NCI-H1930 (cell line): ENCODE data around the gene SLC34A3.
"Not testable (repeated sequence)": the region's sequence is repeated elsewhere in the genome, so short reads cannot be mapped to it uniquely, and the experiment has no call there.

Experiments used
- DNase-seq, 2 experiments: peaks; one replicate each; lab custom pipeline; 2025; lab: John Stamatoyannopoulos, UW

Gene SLC34A3

DNA sequence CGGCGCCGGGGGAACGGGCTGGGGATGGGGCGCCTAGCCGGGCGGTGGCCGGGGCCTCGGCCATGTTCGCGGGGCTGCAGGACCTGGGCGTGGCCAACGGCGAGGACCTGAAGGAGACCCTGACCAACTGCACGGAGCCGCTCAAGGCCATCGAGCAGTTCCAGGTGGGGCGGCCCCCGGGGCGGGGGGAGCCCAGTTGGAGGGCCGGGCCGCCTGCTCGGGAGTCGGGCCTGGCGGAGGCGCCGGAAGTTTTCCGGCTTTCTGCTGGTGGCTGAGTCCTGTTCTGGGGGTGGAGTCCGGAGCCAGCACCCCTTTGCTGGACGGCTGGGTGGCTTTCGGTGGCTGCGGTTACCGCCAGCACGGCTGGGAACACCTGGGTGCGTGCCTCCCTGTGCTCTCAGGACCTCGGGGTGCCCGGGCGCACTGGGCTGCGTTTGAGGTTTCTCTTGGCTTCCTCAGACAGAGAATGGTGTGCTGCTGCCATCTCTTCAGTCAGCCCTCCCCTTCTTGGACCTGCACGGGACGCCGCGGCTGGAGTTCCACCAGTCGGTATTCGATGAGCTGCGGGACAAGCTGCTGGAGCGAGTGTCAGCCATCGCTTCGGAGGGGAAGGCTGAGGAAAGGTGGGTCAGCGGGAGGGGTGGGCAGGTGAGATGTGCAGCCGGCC, 24.9 kb downstream of the SLC34A3 start:
- no peak for DNase-seq

DNA sequence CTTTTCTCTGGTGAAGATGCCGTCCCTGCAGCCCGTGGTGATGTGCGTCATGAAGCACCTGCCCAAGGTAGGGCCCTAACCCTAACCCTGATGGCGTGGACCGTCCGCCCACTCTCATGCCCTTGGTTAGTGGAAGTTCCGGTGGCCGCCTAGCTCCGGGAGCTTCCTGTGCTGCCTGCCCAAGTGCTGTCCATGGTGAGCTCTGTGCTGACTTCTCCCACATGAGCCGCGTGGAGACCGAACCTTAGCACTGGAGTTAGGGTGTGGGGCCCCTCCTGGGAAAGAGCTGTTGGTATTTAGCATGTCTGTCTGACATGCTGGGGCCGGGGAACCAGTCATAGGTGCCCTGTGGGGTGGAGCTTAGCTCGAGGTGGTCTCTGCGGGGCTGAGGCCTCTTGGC, 25.7 kb downstream of the SLC34A3 start:
- DNase-seq: no peak

DNA sequence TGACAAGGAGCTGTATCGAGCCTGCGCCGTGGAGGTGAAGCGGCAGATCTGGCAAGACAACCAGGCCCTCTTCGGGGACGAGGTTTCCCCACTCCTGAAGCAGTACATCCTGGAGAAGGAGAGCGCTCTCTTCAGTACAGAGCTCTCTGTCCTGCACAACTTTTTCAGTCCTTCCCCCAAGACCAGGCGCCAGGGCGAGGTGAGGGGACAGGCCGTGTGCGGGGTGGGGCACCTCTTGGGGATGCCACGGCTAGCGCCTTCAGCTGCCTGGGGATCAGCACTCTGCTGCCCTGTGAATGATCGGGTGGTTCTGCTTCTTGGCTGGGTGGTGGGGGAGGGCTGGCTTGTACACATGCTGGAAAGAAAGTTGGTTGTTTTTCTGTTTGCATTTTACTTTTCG, 26.2 kb downstream of the SLC34A3 start:
- no peak for DNase-seq

DNA sequence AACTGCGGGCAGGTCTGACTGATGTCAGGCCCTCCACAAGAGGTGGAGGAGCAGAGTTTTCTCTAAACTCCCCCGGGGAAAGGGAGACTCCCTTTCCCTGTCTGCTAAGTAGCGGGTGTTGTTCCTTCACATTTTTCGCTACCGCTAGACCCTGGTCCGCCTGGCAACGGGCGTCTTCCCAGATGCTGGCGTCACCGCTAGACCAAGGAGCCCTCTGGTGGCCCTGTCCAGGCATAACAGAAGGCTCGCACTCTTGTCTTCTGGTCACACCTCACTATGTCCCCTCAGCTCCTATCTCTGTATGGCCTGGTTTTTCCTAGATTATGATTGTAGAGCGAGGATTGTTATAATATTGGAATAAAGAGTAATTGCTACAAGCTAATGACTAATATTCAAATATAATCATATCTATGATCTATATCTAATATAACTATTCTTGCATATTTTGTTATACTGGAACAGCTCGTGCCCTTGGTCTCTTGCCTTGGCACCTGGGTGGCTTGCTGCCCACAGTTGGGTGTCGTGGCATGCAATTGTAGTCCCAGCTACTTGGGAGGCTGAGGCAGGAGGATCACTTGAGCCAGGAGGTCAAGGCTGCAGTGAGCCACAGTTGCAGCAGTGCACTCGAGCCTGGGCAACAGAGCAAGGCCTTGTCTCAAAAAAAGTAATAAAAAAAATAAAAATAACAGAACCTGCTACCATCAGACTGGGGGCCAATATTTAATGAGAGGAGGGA, 31.6 kb downstream of the SLC34A3 start:
- not testable (repeated sequence) for DNase-seq

DNA sequence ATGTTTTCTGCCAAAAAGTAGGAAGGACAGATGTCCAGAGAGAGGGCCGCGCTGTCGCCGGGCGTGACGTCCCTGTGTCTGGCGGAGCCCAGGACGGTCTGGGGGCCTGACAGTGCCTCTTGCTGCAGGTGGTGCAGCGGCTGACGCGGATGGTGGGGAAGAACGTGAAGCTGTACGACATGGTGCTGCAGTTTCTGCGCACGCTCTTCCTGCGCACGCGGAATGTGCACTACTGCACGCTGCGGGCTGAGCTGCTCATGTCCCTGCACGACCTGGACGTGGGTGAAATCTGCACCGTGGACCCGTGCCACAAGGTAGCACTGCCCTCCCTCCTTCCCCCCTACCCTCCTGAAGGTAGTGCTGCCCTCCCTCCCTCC, 32.2 kb downstream of the SLC34A3 start:
- no peak for DNase-seq

DNA sequence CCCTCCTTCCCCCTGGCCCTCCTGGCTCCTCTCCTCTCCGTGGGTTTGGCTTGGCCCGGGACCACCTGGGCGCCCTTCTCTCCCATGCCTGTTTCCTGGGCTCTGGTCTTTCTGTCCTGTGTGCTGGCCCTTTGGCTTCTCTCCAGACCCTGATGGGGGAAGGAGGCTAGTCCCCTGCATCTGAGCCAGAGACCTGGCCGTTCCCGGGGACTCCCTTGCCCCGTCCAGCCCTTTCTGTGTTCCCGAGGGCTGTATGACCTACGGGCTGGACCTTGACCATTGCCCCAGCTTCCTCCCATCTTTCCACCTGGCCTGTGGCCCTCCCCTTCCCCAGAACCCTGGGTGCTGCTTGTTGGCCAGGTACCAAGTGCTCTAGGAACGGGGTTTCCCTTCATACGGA, 32.8 kb downstream of the SLC34A3 start:
- no peak for DNase-seq

DNA sequence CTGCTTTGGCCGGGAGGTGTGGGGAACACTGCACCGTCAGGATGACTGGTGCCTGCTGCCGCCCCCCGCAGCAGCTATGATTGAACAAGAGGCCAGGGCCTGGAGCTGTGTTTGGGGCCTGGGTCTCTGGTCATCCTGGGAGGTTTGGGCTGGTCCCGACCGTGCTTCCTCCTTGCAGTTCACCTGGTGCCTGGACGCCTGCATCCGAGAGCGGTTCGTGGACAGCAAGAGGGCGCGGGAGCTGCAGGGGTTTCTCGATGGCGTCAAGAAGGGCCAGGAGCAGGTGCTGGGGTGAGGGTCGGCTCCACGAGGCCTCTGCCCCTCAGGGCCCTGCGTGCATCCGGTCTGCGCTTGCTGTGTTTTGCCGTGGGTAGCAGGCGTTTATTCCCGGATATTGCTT, 33.4 kb downstream of the SLC34A3 start:
- DNase-seq: no peak

DNA sequence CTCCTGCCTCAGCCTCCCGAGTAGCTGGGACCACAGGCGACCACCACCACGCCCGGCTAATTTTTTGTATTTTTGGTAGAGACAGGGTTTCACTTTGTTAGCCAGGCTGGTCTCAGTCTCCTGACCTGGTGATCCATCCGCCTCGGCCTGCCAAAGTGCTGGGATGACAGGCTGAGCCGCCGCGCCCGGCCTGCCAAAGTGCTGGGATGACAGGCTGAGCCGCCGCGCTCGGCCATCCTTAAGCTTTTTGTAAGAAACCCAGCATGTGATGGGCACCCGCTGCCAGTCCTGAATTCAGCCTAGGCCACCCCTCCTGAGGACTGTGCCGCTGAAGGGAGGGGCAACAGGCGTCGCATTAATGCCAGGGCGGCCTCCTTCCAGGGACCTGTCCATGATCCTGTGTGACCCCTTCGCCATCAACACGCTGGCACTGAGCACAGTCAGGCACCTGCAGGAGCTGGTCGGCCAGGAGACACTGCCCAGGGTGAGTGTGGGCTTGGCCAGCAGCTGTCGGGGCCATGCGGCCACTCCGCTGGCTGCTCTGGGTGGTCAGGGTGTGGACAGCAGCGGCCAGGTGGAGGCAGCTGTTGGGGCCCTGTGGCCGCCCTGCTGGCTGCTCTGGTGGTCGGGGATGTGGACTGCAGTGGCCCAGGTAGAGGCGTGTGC, 34.9 kb downstream of the SLC34A3 start:
- DNase-seq: no peak

DNA sequence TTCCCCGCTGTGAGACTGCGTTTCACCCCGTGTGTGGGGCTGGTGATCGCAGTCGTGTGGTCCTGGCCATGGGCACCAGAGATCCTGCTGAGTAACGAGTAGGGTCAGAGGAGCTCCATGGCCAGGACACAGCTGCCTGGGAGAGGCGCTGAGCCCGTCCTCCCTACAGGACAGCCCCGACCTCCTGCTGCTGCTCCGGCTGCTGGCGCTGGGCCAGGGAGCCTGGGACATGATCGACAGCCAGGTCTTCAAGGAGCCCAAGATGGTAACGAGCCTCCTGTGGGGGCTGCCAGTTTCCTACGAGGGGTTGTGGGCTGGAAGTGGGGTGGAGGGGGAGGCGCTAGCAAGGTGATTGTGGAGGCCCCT, 35.4 kb downstream of the SLC34A3 start:
- DNase-seq: no peak

DNA sequence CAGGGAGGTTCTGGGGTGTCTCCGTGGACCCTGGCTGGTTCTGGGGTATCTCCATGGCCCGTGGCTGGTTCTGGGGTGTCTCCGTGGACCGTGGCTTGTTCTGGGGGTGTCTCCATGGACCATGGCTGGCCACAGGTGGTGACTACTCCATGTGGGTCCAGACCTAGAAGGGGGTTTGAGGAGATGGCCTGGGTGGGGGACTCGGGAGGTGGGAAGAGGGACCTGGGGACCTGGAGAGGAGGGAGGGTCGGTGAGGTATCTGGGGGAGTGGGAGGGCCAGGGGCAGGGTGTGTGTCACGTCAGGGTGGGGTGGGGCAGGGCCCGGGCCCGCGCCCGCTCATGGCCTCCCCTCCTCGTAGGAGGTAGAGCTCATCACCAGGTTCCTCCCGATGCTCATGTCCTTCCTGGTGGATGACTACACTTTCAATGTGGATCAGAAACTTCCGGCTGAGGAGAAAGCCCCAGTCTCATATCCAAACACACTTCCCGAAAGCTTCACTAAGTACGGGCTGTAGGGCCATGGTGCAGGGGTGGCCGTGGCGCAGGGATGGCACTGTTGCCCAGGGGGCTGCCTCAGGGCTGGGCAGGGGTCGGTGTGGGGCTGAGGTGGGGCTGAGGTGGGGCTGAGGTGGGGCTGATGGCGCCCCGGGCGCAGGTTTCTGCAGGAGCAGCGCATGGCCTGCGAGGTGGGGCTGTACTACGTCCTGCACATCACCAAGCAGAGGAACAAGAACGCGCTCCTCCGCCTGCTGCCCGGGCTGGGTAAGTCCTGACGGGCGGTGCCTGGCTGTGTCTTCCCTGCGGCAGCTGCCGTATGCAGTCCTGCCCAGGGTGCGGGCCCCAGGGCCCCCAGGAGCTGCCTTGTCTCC, 36.1 kb downstream of the SLC34A3 start:
- no peak for DNase-seq

DNA sequence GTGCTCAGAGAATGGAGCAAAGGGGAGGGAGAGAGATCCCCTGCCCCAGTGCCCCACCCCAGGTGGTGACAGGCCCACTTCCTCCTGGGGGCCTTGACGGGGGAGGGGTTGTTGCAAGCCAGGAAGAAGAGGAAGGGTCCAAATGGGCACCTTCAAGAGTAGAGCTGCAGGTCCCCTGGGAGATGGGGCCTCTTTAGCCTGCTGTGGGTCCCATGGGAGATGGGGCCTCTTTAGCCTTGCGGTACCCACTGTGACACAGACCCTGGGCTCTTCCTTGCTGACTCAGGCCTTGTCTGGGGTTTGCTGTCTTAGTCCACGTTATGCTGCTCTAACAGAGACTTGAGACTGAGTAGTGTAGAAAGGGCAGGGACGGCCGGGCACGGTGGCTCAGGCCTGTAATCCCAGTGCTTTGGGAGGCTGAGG, 37.2 kb downstream of the SLC34A3 start:
- no peak for DNase-seq

DNA sequence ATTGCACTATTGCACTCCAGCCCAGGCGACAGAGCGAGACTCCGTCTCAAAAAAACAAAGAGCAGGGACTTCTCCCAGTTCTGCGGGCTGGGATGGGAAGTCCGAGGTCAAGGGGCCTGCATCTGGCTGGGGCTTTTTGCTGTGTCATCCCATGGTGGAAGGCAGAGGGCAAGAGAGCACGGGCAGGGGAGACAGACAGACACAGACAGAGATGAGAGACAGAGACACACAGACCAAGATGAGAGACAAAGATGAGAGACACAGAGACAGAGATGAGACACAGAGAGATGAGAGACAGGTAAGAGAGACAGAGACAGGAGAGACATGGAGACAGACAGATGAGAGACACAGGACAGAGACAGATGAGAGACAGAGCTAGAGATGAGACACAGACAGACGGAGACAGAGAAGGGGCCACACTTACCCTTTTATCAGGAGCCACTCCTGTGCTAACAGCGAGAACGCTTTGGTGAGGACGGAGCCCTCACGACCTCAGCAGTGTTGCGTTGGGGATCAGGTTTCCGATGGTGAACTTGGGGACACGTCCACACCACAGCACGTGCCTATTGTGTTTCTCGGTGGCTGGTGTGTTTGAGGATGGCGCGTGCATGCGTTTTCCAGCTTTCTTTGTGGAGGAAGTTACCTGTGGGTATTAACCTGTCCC, 38.0 kb downstream of the SLC34A3 start:
- no peak for DNase-seq

DNA sequence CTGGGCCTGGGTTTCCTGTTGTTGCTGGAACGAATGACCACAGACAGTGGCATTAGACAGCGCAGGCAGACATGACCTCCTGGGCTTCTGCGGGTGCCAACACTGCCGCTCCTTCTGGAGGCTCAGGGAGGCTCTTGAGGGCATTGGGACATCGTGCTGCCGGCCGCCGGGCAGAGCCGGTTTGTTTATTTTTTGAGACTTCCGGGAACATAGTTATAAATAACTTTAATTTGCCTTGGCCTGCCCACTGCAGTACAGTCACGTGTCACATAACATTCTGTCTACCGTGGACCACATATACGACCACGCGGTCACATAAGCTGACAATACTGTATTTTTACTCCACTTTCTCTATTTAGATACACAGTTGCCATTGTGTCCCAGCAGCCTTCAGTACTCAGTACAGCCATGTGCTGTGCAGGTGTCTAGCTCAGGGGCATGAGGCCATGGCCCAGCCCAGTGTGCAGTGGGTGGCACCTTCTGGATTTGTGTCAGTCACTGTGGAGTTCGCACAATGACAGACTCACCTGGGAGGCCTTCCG, 38.6 kb downstream of the SLC34A3 start:
- DNase-seq: no peak

DNA sequence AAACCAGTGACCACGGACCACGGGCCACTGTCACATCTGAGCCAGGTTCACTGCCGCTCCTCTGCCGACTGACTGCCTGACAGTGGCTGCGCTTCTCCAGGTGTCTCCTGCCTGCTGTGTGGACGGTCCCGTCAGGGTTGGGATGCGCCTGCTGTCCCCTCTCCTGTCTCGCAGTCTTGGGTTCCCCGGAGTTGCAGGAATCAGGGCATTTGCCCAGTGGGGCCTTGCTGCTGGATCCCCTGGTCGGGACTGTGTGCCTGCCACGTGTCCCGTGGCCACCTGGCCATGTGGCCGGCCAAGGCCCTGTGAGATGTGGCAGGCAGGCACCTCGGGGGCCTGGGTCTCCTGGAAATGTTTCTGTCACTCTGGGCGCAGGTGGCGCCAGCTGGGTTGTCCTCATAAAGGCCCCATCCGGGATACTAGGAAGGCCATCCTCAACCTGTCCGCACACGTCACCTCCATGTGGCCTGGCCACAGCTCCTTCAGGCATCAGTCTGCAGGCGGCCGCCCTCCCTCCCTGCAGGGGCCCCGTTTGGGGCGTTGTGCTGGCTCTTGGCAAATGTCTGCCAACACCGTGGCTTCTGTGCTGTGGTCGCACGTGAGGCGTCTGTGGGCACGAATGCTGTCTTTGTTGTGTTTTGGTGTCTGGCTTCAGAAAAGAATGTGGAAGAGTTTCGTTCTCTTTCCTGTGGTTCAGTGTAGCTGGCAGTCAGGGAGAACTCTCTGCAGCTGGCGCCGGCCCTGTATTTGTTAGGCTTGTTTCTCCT, 40.4 kb downstream of the SLC34A3 start:
- no peak for DNase-seq

DNA sequence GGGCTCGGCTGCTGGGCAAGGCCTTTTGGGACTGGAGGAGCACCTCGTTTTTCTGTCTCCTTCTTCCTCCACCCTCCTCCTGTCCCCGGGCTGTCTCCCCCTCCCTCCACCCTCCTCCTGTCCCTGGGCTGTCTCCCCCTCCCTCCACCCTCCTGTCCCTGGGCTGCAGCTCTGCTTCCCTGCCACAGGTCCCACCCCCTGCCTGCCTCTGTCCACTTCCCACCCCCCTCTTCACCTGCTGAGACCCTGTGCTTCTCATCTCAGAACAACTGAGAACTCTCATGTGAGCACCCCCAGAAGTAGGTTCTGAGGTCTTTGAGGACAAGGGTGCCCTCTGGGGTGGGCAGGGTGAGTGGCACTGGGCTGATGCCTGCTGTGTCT, 41.0 kb downstream of the SLC34A3 start:
- DNase-seq: no peak

DNA sequence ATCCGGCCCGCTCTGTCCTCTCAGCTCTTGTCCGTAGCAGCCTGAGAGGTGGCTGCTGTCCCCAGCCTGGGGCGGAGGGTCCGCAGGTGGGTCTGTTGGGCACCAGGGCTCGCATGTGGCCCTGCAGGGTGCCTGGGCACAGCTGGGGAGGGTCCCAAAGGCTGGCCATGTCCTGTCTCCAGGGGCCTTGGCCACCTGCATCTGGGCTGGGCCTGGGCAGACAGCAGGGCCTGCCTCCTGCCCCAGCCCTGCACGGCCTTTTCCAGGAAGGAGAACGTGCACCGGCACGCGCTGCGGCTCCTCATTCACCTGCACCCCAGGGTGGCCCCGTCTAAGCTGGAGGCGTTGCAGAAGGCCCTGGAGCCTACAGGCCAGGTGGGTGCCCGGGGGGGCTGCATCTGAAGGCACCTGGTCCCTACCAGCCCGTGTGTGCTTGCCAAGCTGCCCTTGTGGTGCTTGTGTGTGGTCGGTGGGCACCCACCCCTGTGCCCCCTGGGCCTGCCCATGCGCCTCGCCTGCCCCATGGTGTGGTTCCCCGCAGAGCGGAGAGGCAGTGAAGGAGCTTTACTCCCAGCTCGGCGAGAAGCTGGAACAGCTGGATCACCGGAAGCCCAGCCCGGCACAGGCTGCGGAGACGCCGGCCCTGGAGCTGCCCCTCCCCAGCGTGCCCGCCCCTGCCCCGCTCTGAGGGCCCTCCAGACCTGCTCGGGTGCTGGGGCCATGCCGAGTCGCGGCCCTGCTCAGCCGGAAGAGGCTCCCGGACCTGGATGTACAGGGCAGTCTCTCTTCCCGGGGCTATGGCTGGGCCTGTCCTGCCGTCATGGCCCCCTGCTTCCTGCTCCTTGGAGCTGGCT, 41.8 kb downstream of the SLC34A3 start:
- no peak for DNase-seq

DNA sequence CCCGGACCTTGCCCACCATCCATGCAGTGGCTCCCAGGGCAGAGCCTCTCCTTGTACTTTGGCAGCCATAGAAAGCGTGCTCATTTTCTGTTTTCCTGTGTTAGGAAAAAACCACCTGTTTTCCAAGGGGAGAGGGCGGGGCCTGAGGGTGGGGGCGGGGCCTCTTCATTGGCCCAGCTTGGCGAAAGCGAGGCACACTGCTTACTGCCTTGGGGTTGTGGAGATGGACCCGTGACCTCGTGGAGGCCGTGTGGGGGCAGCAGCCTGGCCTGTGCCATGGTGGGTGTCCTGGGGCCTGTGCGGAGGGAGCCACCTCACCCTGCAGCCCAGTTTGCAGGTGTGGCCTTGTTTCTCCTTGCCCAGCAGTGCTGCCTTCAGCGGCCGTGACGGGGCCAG, 42.4 kb downstream of the SLC34A3 start:
- no peak for DNase-seq

DNA sequence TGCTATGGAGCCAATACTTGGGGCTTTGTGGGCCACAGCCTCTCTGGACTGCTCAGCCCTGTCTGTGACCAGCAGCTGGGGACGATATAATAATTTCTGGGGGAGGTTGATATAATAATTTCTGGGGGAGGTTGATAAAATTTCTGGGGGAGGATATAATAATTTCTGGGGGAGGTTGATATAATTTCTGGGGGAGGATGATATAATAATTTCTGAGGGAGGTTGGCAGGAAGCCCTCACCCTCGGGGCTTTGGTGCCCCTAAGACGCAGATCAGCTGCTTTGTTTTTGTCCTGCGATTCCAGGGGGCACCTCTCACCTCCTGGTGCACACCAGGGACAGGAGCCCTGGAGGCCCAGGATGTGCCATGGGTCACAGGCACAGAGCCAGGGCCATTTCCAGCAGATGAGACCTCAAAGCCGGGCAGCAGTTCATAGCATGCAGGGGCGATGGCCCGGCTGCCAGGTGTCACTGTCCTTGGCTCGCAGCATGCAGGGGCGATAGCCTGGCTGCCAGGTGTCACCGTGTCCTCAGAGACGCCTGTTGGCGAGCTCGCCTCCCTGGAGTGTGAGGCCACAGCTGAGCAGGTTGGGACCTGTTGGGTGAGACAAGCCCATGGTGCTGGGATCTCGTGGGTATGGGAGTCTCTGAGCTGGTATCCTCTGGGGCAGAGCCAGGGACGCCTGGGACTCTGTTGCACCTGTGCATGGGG, 43.1 kb downstream of the SLC34A3 start:
- DNase-seq: no peak

DNA sequence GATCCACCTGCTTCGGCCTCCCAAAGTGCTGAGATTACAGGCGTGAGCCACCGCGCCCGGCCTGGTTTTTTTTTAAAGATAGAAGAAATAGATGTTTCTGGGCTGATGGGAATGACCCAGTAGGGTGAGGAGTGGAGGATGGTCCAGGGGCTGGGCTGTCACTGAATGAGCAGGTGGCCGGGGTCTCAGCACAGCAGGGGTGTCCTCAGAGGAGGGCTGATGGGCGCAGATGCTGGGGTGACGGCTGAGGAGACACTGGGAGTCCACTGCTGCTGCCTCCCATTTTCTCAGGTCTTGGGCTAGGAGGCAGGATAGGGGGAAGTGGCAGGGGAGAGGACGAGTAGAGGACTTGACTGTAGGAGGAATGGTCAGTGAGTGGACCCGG, 44.5 kb downstream of the SLC34A3 start:
- DNase-seq: no peak
